NCI-H2196 (cell line): ENCODE data around the gene FMN2.
"Not testable (repeated sequence)": the region's sequence is repeated elsewhere in the genome, so short reads cannot be mapped to it uniquely, and the experiment has no call there.

Source experiments
- DNase-seq: peaks from one replicate; lab custom pipeline; 2025; ENCODE audit not compliant: unreplicated experiment; lab: John Stamatoyannopoulos, UW

The FMN2 gene

DNA sequence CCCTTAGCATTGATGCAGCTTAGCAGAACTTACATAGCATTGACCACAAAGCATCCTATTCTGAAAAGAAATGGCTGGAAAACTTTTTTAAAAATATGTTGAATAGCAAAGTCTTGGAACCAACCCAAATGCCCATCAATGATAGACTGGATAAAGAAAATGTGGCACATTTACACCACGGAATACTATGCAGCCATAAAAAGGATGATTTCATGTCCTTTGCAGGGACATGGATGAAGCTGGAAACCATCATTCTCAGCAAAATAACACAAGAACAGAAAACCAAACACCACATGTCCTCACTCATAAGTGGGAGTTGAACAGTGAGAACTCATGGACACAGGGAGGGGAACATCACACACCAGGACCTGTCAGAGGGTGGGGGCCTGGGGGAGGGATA is 323.3 kb downstream of the FMN2 start:
- not testable (repeated sequence) for DNase-seq

DNA sequence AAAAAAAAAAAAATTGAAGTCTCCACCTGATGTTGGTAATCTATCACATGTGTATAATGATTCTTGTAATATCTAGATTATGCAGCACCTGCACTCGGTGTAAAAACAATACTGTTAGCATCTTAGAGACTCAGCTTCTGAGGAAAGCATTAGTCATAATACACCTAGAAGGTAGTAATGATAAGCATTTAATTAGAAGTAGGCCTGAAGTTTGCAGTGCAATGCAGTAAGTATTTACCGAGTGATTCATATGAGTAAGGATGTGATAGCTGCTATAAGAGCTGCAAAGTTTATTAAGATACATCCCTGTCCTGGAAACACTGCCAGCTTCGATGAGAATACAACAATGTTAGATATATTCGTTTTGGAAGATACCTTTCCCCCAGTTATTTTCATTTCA is 323.8 kb downstream of the FMN2 start:
- no peak for DNase-seq

DNA sequence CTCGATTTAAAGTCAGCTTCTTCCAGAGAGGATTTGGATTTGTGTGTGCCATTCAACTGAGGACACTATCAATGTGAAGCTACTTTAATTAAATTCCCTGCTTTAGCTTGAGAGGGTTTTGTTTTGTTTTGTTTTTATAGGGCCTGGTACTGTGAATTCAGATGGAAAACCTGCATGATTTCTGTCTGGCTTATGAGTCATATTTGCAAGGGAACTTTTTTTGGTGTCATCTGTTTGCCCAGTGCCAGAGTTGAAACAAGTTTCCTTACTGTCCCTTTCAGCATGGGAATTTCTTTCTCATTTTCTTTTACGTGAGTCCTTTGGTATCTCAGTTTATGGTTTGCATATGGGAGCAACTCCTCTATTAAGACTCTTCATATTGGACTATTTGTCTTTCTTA is 325.6 kb downstream of the FMN2 start:
- no peak for DNase-seq

DNA sequence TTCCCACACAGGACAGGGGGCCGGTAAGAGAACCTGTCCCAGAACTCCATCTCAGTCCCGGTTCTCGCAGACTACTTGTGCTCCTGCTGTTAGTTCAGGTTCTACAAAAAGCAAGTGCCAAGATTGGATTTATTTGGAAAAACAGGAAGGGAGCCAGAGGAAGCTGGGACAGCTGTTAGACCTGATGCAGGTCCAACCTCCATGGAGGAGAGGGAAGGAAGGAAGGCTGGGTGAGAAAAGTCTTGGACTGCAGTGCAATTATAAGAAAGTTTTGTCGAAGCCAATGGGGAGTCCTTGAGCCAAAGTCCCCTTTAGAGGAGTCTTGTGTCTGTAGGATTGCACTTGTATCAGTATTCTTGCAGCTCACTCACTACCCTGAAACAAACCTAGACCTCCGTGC is 329.1 kb downstream of the FMN2 start:
- DNase-seq: no peak

DNA sequence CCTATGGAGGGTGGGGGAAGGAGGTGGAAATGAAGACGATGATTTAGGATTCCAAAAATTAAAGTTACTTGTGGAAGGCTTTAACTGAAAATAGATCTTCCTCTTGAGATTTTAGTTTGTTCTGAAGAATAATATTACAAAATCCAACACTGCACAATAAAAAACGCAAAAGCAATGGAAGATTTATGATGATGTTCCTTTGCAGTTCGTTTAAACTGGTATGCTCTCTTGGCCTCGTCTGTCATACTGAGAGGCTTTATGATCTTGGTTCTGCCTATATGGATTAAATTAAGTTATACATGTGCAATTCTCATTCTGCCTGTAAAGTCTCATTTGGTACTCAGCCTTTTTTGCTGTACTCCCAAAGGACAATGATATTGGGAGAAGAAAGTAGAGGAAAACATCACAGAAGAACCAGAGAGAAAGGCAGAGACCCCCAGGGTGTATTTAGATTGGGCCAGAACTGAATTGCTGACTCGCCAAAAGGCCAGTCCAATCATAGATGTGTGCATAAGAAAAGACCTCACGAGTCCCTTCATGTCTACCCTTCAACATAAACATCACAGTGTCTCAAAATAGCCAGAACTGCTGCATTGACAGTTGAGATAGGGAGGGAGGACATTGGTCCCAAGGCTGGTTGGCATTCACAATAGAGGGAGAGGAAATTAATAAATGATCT is 331.7 kb downstream of the FMN2 start:
- no peak for DNase-seq

DNA sequence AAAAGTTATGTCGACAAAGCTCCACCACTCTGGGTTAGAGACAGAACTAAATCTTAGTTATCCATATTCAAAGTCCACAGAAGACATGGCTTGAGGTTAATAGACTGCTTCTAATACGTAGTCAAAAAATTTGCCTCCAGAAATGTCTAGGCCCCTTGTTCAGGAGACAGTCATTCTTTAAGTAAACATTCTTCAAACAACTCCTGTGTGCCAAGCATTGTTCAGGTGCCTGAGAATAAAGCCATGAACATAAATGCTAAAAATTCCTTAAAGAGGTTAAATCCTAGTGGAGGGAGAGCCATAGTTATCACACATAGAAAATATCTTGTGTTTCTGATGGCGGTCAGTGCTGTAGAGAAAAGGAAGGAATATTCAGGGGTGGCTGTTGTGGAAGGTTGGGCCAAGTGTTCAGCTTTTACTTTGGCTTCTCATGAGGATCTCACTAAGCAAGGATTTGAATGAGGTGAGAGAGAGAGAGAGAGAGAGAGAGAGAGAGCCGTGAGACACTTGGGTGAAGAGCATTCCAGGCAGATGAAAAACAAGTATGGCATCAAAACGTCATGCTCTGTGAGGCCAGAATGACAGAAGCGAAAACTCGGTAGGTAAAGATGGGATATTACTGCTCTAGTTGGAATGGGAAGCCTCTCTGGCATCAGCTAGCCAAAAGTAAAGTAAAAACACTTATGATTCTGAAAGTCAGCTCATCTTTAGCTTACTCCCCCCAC is 333.2 kb downstream of the FMN2 start:
- DNase-seq: no peak

DNA sequence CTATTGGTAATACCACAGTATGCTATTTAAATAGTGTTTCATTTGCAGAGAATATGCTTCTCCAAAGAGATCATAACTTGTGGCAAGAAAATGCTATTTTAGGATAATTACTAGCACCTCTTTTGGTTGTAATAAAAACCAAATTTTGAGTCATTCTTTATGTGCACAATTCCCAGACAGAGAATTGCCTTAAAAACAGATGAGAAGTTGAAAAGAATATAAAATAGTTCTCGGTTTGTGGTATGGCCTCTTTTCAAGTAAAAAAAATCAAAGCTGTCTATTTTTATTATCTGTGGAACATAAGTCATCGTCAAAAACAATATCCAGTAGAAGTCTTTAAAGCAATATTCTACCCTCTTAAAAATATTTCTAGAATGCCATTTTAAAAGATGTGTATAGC is 334.4 kb downstream of the FMN2 start:
- no peak for DNase-seq

DNA sequence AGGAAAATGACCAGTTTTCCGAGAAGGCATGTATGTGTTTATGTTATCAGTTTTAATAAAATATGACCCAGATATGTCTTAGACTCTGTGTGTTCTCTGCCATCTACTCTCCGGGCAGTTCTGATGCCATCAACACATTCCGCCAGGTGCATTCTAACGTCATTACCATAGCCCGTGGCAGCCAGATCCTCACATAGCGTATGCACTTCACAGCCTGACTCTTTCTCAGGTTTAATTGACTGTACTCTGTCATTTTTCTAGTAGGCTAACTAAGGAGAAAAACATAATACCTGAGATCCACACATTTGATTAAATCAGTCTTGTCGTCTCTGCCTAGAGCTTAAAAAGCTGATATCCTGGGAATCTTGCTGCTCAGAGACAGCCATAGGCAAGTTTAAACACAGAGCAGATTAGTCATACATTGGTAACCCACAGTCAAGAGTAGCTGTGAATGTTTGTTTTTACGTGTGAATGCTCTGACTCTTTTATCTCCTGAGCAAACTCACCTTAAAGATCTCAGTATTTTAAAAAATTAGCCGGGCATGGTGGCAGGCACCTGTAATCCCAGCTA is 344.4 kb downstream of the FMN2 start:
- DNase-seq: no peak

DNA sequence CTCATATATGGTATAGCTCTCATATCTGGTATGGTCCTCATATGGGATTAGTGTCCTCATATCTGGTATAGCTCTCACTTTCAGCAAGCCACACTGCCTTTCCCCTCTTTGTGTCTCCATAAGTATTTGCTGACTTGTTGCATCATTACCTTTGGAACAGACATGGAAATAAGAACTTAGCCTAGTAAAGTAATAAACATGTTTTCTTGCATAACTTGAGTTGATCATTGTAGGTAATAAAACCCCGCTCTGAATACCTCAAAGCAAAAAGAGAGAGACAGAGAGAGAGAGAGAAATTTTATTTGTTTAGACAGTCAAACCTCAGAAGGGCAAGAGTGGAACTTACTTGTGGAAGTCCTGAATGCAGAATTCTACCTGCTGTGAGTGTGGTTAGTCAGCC is 350.0 kb downstream of the FMN2 start:
- no peak for DNase-seq

DNA sequence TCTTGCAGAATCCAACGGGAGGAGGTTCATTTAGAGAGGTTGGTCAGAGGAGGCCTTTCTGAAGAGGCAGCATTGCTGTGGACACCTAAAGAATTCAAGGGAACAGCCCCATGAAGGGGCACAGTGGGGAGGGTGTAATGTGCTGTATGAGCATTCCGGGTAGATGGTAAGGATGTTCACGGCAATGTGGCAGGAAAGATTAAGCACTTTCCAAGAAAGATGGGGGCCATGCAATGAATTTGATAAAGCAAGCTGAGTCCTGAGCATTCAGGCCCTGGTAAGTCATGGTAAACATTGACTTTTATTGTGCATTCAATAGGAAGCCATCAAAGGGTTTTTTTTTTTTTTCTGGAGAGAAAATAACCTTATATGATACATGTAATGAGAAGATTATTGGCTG is 353.7 kb downstream of the FMN2 start:
- no peak for DNase-seq

DNA sequence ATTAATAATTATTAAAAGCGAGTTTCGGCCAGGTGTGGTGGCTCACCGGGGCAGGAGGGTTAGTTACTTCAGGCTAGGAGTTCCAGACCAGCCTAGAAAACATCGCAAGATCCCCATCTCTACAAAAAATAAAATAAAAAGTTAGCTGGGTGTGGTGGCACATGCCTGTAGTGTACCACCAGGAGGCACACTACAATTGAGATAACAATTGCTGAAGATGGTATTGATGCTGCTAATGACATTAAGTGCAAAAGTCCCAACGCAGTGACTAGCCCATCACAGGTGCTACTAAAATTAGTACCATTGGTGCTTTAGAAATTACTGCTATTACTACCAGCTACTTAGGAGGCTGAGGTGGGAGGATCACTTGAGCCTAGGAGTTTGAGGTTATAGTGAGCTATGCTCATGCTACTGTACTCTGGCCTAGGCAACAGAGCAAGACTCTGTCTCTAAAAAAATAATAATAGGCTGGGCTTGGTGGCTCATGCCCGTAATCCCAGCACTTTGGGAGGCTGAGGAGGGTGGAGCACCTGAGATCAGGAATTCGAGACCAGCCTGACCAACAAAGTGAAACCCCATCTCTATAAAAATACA is 363.6 kb downstream of the FMN2 start:
- DNase-seq: no peak

DNA sequence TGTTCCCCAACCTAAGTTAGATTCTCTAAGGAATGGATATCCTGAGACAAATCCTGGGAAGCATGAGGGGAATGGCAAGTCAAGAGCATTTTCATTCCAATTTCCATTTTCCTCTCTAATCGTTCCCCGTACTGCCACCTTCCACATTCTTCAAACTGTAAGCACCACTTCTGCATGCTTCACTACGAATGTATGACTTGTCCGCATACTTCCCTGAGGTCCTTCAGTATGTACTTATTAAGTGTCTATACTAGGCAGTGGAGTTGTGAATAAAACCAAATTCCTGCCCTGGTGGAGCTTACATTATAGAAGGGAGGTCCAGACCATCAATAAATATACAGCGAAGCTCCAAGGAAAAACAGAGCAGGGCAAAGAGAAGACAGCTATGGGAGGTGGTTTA is 365.5 kb downstream of the FMN2 start:
- DNase-seq: no peak

DNA sequence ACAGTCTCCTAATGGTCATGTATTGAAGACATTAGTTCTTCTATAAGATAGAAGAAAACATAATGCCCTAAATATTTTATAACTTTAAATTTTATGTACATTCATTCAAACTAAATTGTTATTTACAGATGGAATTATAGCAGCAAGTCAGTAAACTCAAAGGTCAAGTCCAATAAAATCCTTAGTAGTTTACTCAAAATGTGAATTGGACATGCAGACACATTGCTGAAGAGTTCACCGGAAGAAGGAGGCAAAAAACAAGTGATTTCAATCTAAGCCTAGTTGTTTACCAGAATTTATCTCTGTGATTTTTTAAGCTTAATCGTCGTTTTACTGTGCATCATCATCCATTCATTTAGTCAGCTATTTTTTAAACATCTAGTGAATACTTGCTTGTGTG is 370.6 kb downstream of the FMN2 start:
- DNase-seq: no peak

DNA sequence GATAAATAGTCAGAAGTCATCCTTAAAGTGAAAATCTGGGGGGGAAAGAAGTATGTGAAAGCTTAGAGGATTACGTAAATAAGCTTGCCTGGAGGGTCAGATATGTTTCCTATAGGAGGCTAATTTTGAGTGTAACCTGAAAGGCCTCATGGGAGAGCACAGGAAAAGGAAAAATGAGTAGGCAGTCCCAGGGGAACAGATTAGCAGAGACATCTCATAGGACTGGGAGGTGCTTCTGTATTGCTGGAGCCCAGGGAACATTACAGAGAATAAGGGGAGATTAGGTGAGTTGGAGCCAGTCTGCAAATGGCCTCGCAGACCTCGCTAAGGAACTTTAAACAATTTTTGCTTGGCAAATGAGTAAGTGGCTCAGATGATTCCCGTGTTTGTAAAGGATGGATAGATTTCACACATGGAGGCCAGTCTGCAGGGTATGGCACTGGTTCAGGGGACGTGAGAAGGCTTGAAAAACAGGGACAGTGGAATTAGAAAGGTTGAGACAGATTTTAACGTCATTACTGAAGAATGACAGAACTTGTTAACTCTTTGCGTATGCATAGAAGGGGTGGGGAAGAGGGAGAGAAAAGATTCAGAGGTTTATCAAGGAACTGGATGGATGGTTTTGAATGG is 371.2 kb downstream of the FMN2 start:
- DNase-seq: no peak

DNA sequence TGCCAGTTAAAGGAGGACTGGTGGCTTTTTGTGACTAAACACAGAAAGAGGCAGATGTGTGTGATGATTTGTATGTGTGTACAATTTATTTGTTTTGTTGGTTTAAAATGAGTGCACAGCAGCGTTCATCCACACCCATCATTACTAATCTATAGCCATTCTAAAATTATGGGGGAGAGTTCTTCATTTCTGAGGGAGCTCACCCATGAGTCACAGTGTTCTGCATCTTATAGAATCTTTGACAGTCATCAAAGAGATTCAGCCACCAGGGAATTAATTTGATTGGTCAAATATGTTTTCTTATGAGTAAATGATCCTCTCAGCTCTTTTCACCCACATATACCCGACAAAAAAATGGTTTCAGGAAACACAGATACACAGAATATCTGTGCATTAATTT is 372.4 kb downstream of the FMN2 start:
- DNase-seq: no peak

DNA sequence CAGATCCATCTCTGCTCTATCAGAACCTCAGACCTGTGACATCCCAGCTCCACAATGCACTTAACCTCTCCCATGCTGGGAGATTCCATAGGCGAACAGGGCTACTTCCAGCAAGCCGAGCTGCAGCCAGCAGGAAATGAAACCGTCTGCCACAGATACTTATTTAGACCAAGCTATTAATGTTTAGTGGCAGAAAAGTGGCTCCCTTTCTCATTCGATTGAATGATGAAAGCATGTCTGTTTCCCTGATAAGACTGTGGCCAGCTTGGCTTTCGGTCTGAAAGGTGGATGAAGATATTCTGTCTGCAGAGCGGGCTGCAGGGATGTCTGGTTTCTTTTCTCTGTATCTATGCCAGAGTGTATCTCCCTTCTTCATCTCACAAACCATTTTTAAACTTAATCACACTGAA is 373.9 kb downstream of the FMN2 start:
- DNase-seq: no peak

DNA sequence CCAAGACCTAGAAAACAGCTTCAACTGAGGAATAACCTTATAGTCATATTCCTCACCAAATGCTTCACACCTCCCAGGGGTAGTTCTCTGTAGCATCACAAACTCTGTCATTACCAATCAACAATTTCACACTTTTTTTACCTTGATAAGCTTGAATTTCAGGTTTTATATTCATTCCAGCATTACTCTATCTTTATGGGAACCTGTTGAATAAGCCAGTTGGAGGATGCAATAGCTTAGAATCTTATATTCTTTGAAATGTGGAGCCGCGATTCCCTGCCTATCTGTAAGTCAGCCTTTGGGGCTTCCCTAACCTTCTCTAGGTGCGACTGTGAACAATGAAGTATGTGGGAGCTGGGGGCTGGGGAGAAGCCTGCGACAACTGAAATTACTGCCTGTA is 374.8 kb downstream of the FMN2 start:
- no peak for DNase-seq

DNA sequence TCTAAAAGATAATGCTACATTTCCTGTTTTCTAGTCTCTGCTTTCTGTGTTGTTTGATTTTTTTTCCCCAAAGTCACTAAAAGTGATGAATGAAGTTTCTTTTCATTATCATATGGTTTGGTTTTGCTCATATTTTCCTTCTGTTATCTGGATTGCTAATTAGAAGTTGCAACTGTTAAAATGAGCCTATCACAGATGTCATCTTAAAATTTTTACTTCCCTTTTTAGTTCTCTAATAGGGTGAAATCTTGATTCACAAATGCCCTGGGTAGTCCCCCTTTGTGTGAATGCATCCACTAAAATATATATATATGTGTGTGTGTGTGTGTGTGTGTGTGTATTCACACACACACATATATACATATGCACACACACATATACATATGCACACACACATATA is 376.2 kb downstream of the FMN2 start:
- DNase-seq: no peak

DNA sequence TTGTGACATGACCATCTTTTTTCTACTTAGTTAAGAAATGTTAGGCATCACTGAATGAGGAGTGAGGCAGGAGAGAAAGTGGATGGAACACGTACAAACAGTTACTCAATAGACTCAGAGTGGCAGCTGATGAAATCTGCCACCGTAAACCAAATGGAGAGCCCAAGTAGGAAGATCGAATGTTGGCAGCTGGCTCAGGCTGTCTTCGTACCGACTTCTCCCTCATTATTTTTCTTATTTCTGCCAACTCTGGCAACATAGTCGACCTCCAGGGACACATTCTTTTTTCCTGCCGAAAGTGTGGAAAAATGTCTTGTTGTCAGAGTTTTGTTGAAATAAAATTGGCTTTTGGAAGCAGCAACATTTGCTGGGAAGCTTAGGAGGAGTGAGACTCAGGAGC is 377.0 kb downstream of the FMN2 start:
- DNase-seq: no peak

DNA sequence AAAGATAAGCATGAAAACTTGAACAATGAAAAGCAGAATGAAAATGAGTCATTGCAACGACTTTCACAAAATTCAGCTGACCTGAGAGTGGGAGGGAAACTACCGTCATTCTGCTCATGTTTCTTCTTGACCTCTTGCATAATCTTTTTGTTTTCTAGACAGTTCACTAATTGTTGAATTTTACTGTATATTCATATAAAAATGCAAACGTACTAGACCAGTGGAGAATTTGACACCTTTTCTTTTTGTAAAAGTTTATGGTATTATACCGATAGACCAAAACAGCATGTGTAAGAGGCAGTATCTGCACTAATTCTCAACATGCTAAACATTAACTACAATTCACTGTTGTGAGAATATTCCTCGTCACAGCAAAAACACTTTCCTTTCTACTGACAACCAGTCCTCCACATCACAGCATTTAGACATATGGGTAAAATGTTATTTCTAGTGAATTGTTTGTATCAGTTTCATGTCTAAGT is 382.5 kb downstream of the FMN2 start:
- DNase-seq: no peak

DNA sequence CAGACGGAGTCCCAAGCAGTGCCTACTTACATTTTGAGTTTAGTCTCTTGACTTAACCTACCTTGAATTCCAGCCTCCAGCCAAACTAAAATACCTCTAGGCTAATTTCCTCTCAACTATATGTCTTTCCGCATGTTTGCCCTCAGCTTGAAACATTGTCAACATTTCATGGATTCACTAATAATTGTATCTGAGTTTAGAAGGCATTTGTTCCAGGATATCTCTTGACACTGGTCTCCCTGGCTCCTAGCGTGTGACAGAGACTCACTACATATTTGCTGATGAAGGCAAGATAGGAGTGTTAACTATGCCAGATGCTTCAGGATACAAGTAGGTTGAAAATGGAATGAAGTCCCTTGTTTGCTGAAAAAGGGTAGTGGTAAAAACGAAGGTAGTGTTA is 384.1 kb downstream of the FMN2 start:
- DNase-seq: no peak

DNA sequence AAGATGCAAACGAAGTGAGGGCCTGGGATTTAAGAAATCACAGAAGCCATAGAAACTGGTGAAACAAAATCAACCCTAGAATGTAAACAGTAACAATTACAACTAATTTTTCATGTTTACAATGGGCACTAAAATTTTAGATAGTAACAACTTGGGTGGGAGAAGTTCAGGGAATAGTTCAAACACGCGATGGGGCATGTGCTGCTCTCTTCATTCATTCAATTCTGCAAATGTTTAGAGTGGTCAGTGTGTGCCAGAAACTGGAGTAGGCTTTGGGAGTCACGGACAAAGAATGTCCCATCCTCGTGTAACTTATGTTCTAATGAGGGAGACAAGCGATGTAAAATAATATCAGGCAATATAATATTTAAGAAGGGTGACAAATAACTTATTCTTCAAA is 386.9 kb downstream of the FMN2 start:
- DNase-seq: no peak
